Body of pancreas (tissue), 4 donors: ENCODE measurements around the gene CPT1B. TPM values are rescaled to one million over a fixed set of nuclear protein-coding genes. Genes with fewer than 3 reads are reported as not detected.
"Not testable (repeated sequence)": the region's sequence is repeated elsewhere in the genome, so short reads cannot be mapped to it uniquely, and the experiment has no call there.

Source experiments
- ATAC-seq: fragments of 150-250 bp; one replicate; pipeline ENCODE4 v1.9.1; 2016
- DNase-seq, 4 donors: peaks; one replicate each; pipeline ENCODE4 v3.0.0-alpha.2; 2019
- H3K27ac ChIP-seq, 4 donors: fragments of 200-600 bp; sonication (generic); 1 replicate in 3 of 4; 2 replicates in 1 of 4; pipeline versions ENCODE4 v1.5.1 to v1.6.1; 2016 to 2019; ENCODE audit warnings: mild to moderate bottlenecking in 1 of 4, mixed read lengths in 1 of 4, moderate library complexity in 1 of 4
- H3K27me3 ChIP-seq, 2 donors: fragments of 200-600 bp; sonication (generic); one replicate each; pipeline ENCODE4 v1.6.0; 2016; ENCODE audit warnings: mild to moderate bottlenecking in 1 of 2
- H3K36me3 ChIP-seq, 2 donors: fragments of 200-600 bp; sonication (generic); replicated peaks in 1 of 2; 2 replicates each; pipeline ENCODE4 v1.5.1; 2016; ENCODE audit warnings: low read depth in 2 of 2; ENCODE audit not compliant: insufficient read depth in 1 of 2
- H3K4me1 ChIP-seq: fragments of 200-600 bp; sonication (generic); one replicate; pipeline ENCODE4 v1.6.0; 2016
- H3K4me3 ChIP-seq, 2 donors: fragments of 200-600 bp; sonication (generic); 1 replicate in 1 of 2; 2 replicates in 1 of 2; pipeline ENCODE4 v1.5.1; 2016 to 2019
- H3K9me3 ChIP-seq, 3 donors: fragments of 200-600 bp; sonication (generic); 1 replicate in 2 of 3; 2 replicates in 1 of 3; pipeline ENCODE4 v1.5.1; 2016
- POLR2A ChIP-seq, 3 donors: fragments of 450-650 bp; IDR thresholded peaks; one replicate each; pipeline ENCODE4 v1.6.1; 2016; ENCODE audit warnings: antibody characterized with exemption in 3 of 3, mild to moderate bottlenecking in 2 of 3
- WGBS, 2 donors: methylation state at CpG; one replicate each; pipeline ENCODE4 v1.1.5; 2017; 5-methylcytosine and 5-hydroxymethylcytosine counted together
- intact Hi-C: fragments of 100-400 bp; cut with DNase I; formaldehyde crosslinking; loops from one replicate; pipeline ENCODE4 v1.15.1; 2023
- total RNA-seq, 2 donors: library from RNA; depleted of rRNA; stranded (reverse); fragments of >200 nt; gene quantifications; one replicate each; pipeline ENCODE4 v1.1.0, GENCODE V29; 2016
- TF ChIP-seq, protein P1 (sequence below), 7 experiments: fragments of 450-650 bp in 4 of 7; fragments of 200-600 bp in 3 of 7; sonication (generic) in 3 of 7; IDR thresholded peaks; one replicate each; pipeline ENCODE4 v1.5.1; 2016 to 2019; ENCODE audit warnings: antibody characterized with exemption in 7 of 7

The CPT1B gene
- total RNA-seq, 2 donors from 2014 or later = 8.3 to 34.9 TPM

DNA sequence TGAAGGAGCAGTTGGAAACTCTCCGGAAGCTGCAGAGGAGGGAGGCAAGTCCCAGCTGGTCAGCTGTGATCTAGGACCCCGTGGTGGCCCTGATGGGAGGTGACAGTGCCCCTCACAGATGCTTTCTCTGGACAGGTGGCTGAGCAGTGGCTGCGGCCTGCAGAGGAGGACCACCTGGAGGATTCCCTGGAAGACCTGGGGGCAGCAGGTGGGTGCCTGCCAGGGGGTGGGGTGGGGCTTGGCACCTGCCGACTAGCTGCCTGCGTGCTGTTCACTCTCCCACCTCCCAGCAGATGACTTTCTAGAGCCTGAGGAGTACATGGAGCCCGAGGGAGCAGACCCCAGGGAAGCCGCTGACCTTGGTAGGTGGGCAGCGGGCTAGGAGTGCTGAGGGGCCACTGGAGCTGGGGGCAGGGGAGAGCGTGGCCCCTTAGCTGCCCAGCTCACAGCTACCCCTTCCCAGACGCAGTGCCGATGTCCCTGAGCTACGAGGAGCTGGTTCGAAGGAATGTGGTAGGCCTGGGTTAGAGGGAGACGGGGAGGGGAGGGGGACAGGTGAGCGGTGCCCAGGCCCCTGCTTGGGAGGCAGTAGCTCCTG lies 55.9 kb downstream of the CPT1B start:
- 89 to 98% methylated on average over 6 to 15 of the region's 15 CpGs for WGBS, 2 donors
- TF ChIP-seq, protein P1, sequence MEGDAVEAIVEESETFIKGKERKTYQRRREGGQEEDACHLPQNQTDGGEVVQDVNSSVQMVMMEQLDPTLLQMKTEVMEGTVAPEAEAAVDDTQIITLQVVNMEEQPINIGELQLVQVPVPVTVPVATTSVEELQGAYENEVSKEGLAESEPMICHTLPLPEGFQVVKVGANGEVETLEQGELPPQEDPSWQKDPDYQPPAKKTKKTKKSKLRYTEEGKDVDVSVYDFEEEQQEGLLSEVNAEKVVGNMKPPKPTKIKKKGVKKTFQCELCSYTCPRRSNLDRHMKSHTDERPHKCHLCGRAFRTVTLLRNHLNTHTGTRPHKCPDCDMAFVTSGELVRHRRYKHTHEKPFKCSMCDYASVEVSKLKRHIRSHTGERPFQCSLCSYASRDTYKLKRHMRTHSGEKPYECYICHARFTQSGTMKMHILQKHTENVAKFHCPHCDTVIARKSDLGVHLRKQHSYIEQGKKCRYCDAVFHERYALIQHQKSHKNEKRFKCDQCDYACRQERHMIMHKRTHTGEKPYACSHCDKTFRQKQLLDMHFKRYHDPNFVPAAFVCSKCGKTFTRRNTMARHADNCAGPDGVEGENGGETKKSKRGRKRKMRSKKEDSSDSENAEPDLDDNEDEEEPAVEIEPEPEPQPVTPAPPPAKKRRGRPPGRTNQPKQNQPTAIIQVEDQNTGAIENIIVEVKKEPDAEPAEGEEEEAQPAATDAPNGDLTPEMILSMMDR (IDR thresholded peaks at IDR 0.05) = no peak
- no peak for TF ChIP-seq POLR2A (IDR thresholded peaks at IDR 0.05)
- Histone ChIP-seq H3K36me3 (peaks cover 0 to 12% of the 10 kb centered on the region in 2 donors), H3K27me3 (no peaks in the 10 kb centered on the region), H3K9me3 (no peaks in the 10 kb centered on the region), H3K4me3 (no peak overlapping the region), H3K4me1 (peaks cover 29% of the 10 kb centered on the region), H3K27ac (no peak overlapping the region)
- DNase-seq (no peak), ATAC-seq (no peak)
- intact Hi-C loops = no loop called here

DNA sequence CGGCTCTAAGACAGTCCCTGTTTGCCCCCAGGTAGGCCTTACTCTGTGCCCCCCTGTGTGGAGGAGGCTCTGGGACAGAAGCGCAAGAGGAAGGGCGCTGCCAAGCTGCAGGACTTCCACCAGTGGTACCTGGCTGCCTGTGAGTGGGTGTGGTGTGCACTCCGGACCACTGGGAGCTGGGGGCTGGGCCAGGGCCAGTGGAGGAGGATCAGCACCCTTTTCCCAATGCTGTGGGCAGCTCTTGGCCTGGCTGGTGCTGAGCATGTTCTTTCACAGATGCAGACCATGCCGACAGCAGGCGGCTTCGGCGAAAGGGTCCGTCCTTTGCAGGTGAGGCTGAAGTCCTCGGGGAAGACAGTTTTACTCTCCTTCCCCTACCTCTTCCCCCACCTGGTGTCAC lies 56.5 kb downstream of the CPT1B start:
- H3K4me1 ChIP-seq = peaks cover 23% of the 10 kb centered on the region
- no peak for ATAC-seq
- H3K9me3 ChIP-seq = no peaks in the 10 kb centered on the region
- H3K4me3 ChIP-seq = no peak overlapping the region
- no peak for DNase-seq
- TF ChIP-seq, protein P1 (IDR thresholded peaks at IDR 0.05) = no peak
- no peak for TF ChIP-seq POLR2A (IDR thresholded peaks at IDR 0.05)
- intact Hi-C loops = no loop called here
- WGBS, 2 donors = 80 to 88% methylated on average over 1 to 10 of the region's 10 CpGs
- no peak overlapping the region for H3K27ac ChIP-seq
- peaks cover 0 to 12% of the 10 kb centered on the region in 2 donors for H3K36me3 ChIP-seq
- no peaks in the 10 kb centered on the region for H3K27me3 ChIP-seq

DNA sequence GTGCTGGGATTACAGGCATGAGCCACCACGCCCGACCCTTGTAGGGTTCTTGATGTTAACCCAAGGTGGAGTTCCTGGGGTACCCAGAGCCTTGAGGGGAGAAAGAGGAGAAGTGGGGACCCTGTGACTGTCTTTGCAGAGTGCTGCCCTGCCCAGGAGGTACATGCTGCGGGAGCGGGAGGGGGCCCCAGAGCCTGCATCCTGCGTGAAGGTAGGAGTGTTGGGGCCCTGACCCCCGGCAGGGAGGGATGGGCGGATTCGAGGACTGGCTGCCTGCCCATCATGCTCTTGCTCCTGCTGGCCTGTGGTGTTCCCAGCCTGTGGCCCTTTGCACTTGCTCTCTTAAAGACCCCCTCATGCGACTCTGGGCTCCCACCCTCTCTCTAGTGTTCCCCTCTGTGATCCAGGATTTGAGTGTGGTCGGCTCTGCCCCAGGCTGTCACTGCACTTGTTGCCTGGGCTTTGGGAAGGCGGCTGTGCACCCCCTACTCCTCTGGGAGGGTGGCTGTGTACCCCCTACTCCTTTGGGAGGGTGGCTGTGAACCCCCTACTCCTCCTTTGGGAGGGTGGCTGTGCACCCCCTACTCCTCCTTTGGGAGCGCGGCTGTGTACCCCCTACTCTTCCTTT lies 57.3 kb downstream of the CPT1B start:
- H3K4me1 ChIP-seq = peaks cover 15% of the 10 kb centered on the region
- no peak overlapping the region for H3K27ac ChIP-seq
- H3K36me3 ChIP-seq = peaks cover 0 to 12% of the 10 kb centered on the region in 2 donors
- TF ChIP-seq, protein P1 (IDR thresholded peaks at IDR 0.05) = no peak
- TF ChIP-seq POLR2A (IDR thresholded peaks at IDR 0.05) = no peak
- DNase-seq = no peak
- no peak overlapping the region for H3K4me3 ChIP-seq
- no peak for ATAC-seq
- H3K9me3 ChIP-seq = no peaks in the 10 kb centered on the region
- 82 to 92% methylated on average over 12 to 13 of the region's 13 CpGs for WGBS, 2 donors
- intact Hi-C loops = no loop called here
- H3K27me3 ChIP-seq = no peaks in the 10 kb centered on the region

DNA sequence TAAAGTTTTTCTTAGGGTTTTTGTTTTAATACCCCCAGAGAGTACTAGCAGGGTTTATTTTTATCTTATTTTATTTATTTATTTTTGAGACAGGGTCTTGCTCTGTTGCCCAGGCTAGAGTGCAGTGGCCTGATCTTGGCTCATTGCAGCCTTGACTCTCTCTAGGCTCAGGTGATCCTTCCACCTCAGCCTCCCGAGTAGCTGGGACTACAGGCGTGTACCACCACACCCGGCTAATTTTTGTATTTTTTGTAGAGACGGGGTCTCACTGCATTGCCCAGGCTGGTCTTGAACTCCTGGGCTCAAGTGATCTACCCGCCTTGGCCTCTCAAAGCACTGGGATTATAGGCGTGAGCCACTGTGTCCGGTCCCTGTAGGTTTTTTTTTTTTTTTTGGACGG lies 58.0 kb downstream of the CPT1B start:
- Histone ChIP-seq H3K36me3 (peaks cover 0 to 12% of the 10 kb centered on the region in 2 donors), H3K4me1 (peaks cover 15% of the 10 kb centered on the region)
- intact Hi-C loops, H3K9me3 ChIP-seq, ATAC-seq, H3K27ac ChIP-seq, H3K4me3 ChIP-seq, DNase-seq, H3K27me3 ChIP-seq: not testable (repeated sequence)
- 93 to 98% methylated on average over 8 of the region's 8 CpGs for WGBS, 2 donors

DNA sequence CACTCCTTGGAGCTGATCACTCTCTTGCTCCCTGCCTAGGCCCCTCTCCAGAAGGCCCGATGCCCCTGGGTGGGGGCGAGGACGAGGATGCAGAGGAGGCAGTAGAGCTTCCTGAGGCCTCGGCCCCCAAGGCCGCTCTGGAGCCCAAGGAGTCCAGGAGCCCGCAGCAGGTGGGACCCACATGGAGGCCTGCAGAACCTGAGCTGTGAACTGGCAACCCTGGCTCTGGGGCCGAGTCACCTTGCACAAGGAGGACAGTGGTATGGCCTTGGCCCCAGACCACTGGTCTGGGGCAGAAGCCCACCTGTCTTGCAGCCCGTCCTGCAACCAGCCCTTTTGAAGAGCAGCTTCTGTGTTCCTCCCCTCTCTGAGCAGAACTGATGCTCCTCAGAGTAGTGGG lies 59.1 kb downstream of the CPT1B start:
- Histone ChIP-seq H3K36me3 (peaks cover 0 to 12% of the 10 kb centered on the region in 2 donors), H3K27ac (no peak overlapping the region), H3K9me3 (no peaks in the 10 kb centered on the region), H3K4me3 (no peak overlapping the region), H3K27me3 (no peaks in the 10 kb centered on the region), H3K4me1 (peaks cover 4% of the 10 kb centered on the region)
- ATAC-seq (no peak), DNase-seq (no peak)
- 96 to 100% methylated on average over 1 to 8 of the region's 8 CpGs for WGBS, 2 donors
- TF ChIP-seq, protein P1 (IDR thresholded peaks at IDR 0.05) = no peak
- TF ChIP-seq POLR2A (IDR thresholded peaks at IDR 0.05) = no peak
- intact Hi-C loops = no loop called here

Other genes starting within 250 kb of the CPT1B start
- gene PPP6R2, start 235.1 kb downstream of the CPT1B start, total RNA-seq = 10 to 100 TPM; 48.8 to 53.4 TPM
- gene SBF1, start 103.4 kb downstream of the CPT1B start, total RNA-seq = 10 to 100 TPM; 60.2 to 77.5 TPM
- gene ADM2, start 96.9 kb downstream of the CPT1B start, total RNA-seq = 1 to 10 TPM; 7.3 to 8.2 TPM
- gene MIOX, start 91.6 kb downstream of the CPT1B start, total RNA-seq = not detected
- 100 to 1,000 TPM; 147 to 158 TPM for gene LMF2, start 70.7 kb downstream of the CPT1B start, total RNA-seq
- gene NCAPH2, start 70.2 kb downstream of the CPT1B start, total RNA-seq = 10 to 100 TPM; 30.6 to 35.9 TPM
- 1 to 10 TPM in 1 of 2 donors, not detected in 1; 1.6 TPM for gene SCO2, start 52.8 kb downstream of the CPT1B start, total RNA-seq
- gene TYMP, start 48.4 kb downstream of the CPT1B start, total RNA-seq = 10 to 100 TPM; 29.8 to 65.3 TPM
- not detected for gene KLHDC7B, start 32.5 kb downstream of the CPT1B start, total RNA-seq
- gene SYCE3, start 15.5 kb downstream of the CPT1B start, total RNA-seq = not detected
- 100 to 1,000 TPM in 1 of 2 donors, 10 to 100 TPM in 1; 43.3 to 122 TPM for gene CHKB, start 4.4 kb upstream of the CPT1B start, total RNA-seq
- gene MAPK8IP2, start 22.4 kb upstream of the CPT1B start, total RNA-seq = 1 to 10 TPM; 2.9 to 3.6 TPM
- 10 to 100 TPM; 47.0 to 84.7 TPM for gene ARSA, start 49.7 kb upstream of the CPT1B start, total RNA-seq
- 10 to 100 TPM in 1 of 2 donors, 1 to 10 TPM in 1; 6.0 to 15.5 TPM for gene SHANK3, start 94.4 kb upstream of the CPT1B start, total RNA-seq
- gene ACR, start 159.8 kb upstream of the CPT1B start, total RNA-seq = not detected
- 10 to 100 TPM; 10.6 to 18.5 TPM for gene RABL2B, start 205.2 kb upstream of the CPT1B start, total RNA-seq